Measurements from ENCODE around the gene PRDM11. TPM values are rescaled to one million over a fixed set of nuclear protein-coding genes. Genes with fewer than 3 reads are reported as not detected.

The PRDM11 gene
- total RNA-seq, 2 donors from 2014 or later, result 23.8 to 30.5 TPM

DNA sequence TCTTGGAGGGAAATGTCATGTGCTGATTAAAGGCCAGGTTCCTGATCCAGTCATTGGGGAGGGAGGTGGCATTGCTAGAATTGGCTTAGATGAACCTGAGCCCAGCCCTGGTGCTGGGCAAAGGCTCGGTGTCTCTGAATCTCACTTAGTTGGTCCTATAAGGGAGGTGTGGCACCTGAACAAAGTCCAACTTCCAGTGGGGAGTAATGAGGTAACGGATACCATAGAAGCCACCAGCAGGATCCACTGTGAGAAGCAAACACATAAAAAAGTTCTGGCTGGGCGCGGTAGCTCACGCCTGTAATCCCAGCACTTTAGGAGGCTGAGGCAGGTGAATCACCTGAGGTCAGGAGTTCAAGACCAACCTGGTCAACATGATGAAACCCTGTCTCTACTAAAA, 26.6 kb downstream of the PRDM11 start:
- Histone ChIP-seq H3K36me3 (no peaks in the 10 kb centered on the region), H3K27me3 (replicated peaks; ENCODE audit: insufficient read depth) (no peaks in the 10 kb centered on the region), H3K4me3 (no peak overlapping the region), H3K27ac (no peak overlapping the region), H3K4me1 (ENCODE audit: control insufficient read depth in 1 of 2, low read depth in 2 of 2) (peaks cover 3 to 14% of the 10 kb centered on the region in 2 donors), H3K9me3 (no peaks in the 10 kb centered on the region)
- ATAC-seq (ENCODE audit: insufficient number of reproducible peaks, low FRiP score, low read depth), result no peak
- DNase-seq (ENCODE audit: low spot score), result no peak
- TF ChIP-seq, protein P1, sequence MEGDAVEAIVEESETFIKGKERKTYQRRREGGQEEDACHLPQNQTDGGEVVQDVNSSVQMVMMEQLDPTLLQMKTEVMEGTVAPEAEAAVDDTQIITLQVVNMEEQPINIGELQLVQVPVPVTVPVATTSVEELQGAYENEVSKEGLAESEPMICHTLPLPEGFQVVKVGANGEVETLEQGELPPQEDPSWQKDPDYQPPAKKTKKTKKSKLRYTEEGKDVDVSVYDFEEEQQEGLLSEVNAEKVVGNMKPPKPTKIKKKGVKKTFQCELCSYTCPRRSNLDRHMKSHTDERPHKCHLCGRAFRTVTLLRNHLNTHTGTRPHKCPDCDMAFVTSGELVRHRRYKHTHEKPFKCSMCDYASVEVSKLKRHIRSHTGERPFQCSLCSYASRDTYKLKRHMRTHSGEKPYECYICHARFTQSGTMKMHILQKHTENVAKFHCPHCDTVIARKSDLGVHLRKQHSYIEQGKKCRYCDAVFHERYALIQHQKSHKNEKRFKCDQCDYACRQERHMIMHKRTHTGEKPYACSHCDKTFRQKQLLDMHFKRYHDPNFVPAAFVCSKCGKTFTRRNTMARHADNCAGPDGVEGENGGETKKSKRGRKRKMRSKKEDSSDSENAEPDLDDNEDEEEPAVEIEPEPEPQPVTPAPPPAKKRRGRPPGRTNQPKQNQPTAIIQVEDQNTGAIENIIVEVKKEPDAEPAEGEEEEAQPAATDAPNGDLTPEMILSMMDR (IDR thresholded peaks at IDR 0.05), result no peak

DNA sequence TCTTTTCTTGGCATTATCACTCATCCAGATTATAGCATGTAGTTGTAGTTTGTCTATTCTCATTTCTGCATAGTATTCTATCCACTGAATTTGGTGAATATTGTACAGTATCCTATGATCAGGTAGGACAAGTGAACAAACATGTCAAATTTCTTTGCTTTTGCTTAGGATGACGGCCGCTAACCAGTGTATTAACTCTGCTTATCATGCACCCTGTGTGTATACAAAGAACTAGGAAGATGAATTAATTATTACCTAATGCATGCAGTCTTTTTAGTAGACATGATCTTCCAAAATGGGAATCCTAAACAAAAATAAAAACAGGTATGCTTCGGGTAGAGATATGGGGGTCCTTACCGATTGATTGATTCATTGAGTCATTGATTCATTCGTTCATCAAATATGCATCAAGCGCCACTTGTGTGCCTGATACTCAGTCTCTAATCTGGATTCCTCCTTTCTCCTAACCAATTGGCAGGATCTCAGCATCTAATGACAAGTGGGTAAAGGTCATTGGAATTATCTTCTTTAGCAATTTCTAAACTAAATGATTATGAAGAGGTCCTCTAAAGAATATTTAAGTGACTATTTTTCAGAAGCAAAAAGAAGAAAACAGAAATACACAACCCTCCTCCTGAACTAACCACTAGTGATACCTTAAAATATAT, 27.9 kb downstream of the PRDM11 start:
- H3K27ac ChIP-seq, result no peak overlapping the region
- TF ChIP-seq, protein P1 (IDR thresholded peaks at IDR 0.05), result no peak
- H3K4me1 ChIP-seq (ENCODE audit: control insufficient read depth in 1 of 2, low read depth in 2 of 2), result peaks cover 3 to 26% of the 10 kb centered on the region in 2 donors
- DNase-seq (ENCODE audit: low spot score), result no peak
- no peak overlapping the region for H3K4me3 ChIP-seq
- no peaks in the 10 kb centered on the region for H3K36me3 ChIP-seq
- no peak for ATAC-seq (ENCODE audit: insufficient number of reproducible peaks, low FRiP score, low read depth)
- H3K27me3 ChIP-seq (replicated peaks; ENCODE audit: insufficient read depth), result no peaks in the 10 kb centered on the region
- H3K9me3 ChIP-seq, result no peaks in the 10 kb centered on the region

DNA sequence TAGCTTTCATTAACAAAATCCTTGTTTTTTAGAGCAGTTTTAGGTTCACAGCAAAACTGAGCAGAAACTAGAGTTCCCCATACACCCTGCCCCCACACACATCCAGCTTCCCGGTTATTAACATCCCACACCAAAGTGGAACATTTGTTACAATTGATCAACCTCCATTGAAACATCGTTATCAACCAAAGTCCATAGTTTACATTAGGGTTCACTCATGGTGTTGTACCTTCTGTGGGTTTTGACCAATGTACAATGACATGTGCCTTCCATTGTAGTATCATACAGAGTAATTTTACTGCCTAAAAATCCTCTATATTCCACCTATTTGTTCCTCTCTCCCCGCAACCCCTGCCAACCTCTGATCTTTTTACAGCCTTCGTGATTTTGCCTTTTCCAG, 28.5 kb downstream of the PRDM11 start:
- Histone ChIP-seq H3K36me3 (no peaks in the 10 kb centered on the region), H3K9me3 (no peaks in the 10 kb centered on the region), H3K4me3 (no peak overlapping the region), H3K4me1 (ENCODE audit: control insufficient read depth in 1 of 2, low read depth in 2 of 2) (peaks cover 10 to 32% of the 10 kb centered on the region in 2 donors), H3K27ac (no peak overlapping the region), H3K27me3 (replicated peaks; ENCODE audit: insufficient read depth) (no peaks in the 10 kb centered on the region)
- TF ChIP-seq, protein P1 (IDR thresholded peaks at IDR 0.05), result no peak
- DNase-seq (ENCODE audit: low spot score) (no peak), ATAC-seq (ENCODE audit: insufficient number of reproducible peaks, low FRiP score, low read depth) (no peak)

DNA sequence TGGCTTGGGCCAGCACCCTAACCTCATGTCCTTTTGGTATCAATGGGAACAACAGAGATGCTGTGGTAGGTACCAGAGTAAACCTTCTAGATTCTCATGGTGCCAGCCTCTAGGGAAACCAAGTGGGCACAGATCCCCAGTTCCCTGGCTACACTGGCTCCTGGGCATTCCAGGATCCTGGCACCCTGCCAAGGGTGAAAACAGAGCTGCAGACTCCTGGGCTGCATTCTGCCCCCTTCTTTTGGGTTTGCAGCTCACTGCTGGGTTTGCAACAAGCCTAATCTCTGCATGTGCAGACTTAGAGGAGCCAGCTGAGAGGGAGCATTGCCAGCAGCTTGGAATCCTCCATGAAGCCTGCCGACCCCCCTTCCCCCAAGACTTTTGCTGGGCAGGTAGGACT, 30.6 kb downstream of the PRDM11 start:
- no peak for ATAC-seq (ENCODE audit: insufficient number of reproducible peaks, low FRiP score, low read depth)
- Histone ChIP-seq H3K4me1 (ENCODE audit: control insufficient read depth in 1 of 2, low read depth in 2 of 2) (peaks cover 12 to 47% of the 10 kb centered on the region in 2 donors), H3K9me3 (no peaks in the 10 kb centered on the region), H3K4me3 (no peak overlapping the region), H3K27ac (peak overlapping the region; percentile 41), H3K36me3 (no peaks in the 10 kb centered on the region), H3K27me3 (replicated peaks; ENCODE audit: insufficient read depth) (no peaks in the 10 kb centered on the region)
- TF ChIP-seq, protein P1 (IDR thresholded peaks at IDR 0.05), result no peak
- no peak for DNase-seq (ENCODE audit: low spot score)

DNA sequence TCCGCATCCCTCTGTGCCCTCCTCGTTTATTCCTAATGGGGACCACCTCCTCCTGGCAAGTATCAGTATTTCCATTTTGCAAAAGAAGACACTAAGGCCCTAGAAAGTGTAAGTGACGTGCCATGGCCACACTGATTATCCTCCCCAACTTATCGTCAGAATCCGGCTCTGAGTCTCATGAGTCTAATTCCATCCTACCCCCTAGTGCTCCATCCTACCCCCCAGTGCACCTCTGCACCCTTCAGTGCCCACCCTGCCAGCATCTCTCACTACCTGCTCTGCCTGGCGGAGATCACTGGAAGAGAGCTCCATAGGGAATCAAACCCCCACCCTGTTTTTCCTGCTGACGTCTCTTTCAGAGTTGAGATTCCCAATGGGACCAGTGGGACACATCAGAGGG, 31.8 kb downstream of the PRDM11 start:
- TF ChIP-seq, protein P1 (IDR thresholded peaks at IDR 0.05), result no peak
- H3K27me3 ChIP-seq (replicated peaks; ENCODE audit: insufficient read depth), result no peaks in the 10 kb centered on the region
- no peak for ATAC-seq (ENCODE audit: insufficient number of reproducible peaks, low FRiP score, low read depth)
- H3K27ac ChIP-seq, result peak overlapping the region; percentile 89 to 93
- no peaks in the 10 kb centered on the region for H3K36me3 ChIP-seq
- no peaks in the 10 kb centered on the region for H3K9me3 ChIP-seq
- H3K4me1 ChIP-seq (ENCODE audit: control insufficient read depth in 1 of 2, low read depth in 2 of 2), result peaks cover 20 to 59% of the 10 kb centered on the region in 2 donors
- no peak overlapping the region for H3K4me3 ChIP-seq
- DNase-seq (ENCODE audit: low spot score), result no peak
